Left ventricle myocardium inferior (tissue), 1 donor: ENCODE measurements around the gene HDAC7. TPM values are rescaled to one million over a fixed set of nuclear protein-coding genes. Genes with fewer than 3 reads are reported as not detected.
"Not testable (repeated sequence)": the region's sequence is repeated elsewhere in the genome, so short reads cannot be mapped to it uniquely, and the experiment has no call there.

Experiments used
- DNase-seq: peaks from one replicate; pipeline ENCODE4 v3.0.0-alpha.2; 2020
- H3K27ac ChIP-seq: fragments of 200-600 bp; replicated peaks from 2 replicates; pipeline ENCODE4 v1.8.0; 2021
- H3K27me3 ChIP-seq: fragments of 200-600 bp; 2 replicates; pipeline ENCODE4 v1.8.0; 2021; ENCODE audit warnings: low read depth
- H3K36me3 ChIP-seq: fragments of 200-600 bp; 2 replicates; pipeline ENCODE4 v1.8.0; 2021
- H3K4me1 ChIP-seq: fragments of 200-600 bp; 2 replicates; pipeline ENCODE4 v1.8.0; 2021
- H3K4me3 ChIP-seq: fragments of 200-600 bp; 2 replicates; pipeline ENCODE4 v1.8.0; 2021; ENCODE audit warnings: mild to moderate bottlenecking, moderate library complexity
- H3K9me3 ChIP-seq: fragments of 200-600 bp; replicated peaks from 2 replicates; pipeline ENCODE4 v1.8.0; 2021
- CTCF ChIP-seq: fragments of 200-600 bp; IDR thresholded peaks from 2 replicates; pipeline ENCODE4 v1.8.0; 2021; ENCODE audit warnings: antibody characterized with exemption, mild to moderate bottlenecking, borderline replicate concordance
- intact Hi-C: fragments of 100-400 bp; cut with micrococcal nuclease; formaldehyde crosslinking; loops from one replicate; pipeline ENCODE4 v1.11.0; 2022
- total RNA-seq: library from RNA; stranded (reverse); fragmentation: NEBNext Ultra II Directional; extraction: Animal tissue kit (Norgen Biotek cat#: 25700); gene quantifications from one replicate; pipeline ENCODE4 v1.2.1, GENCODE V29; 2021
- donor health status: DM: no; HTN: yes; CAD: no; lungs with severe emphysema.

HDAC7 gene
- total RNA-seq, 1 donor from 2014 or later = 47.1 TPM

DNA sequence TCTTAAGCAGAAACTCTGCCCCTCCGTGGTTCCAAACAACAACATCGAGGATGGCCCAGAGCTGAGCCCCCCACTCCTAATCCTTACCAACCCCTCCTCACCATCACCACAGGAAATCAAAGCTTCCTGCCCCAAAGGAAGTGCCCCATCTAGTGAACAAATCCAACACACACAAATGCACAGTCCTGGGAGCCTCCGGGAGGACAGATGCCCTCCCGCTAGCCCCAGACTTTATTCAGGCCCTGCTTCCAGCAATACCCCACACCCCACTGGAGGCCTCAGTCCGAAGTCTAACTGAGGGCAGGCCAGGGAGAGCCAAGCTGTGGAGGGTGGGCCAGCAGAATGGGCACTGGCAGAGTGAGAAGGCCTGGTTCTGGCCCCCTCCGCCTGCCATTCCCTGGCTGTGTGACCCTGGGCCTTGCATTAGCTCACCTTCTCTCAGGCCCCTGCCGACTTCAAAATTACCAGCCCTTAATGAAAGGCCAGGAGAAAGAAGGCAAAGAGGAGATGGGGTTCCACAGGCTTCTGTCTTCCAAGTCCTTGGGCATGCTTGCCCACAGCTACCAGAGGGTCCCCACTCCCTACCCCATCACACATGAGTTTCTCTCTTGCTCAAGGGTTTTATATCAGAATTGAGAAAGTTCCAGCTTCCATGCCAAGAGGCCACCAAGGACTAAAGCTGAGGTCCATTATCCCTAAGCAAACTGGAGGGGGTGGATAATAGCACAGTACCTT lies 2.3 kb downstream of the HDAC7 start:
- intact Hi-C loops = no loop called here
- H3K9me3 ChIP-seq = no peaks in the 10 kb centered on the region
- DNase-seq = no peak
- no peaks in the 10 kb centered on the region for H3K27me3 ChIP-seq
- no peaks in the 10 kb centered on the region for H3K36me3 ChIP-seq
- TF ChIP-seq CTCF = peak; percentile 39
- peaks cover 92% of the 10 kb centered on the region for H3K4me1 ChIP-seq
- H3K4me3 ChIP-seq = peak overlapping the region; percentile 88
- peak overlapping the region; percentile 99 for H3K27ac ChIP-seq

- peak overlapping the region; percentile 99 for H3K27ac ChIP-seq
- no peaks in the 10 kb centered on the region for H3K36me3 ChIP-seq
- no peak for DNase-seq
- no peaks in the 10 kb centered on the region for H3K27me3 ChIP-seq
- H3K4me1 ChIP-seq = peaks cover 92% of the 10 kb centered on the region
- intact Hi-C loops = no loop called here
- H3K9me3 ChIP-seq = no peaks in the 10 kb centered on the region
- peak overlapping the region; percentile 88 for H3K4me3 ChIP-seq
- no peak for TF ChIP-seq CTCF
These were observed 3.1 kb downstream of the HDAC7 start for GRCh38 chr12:47816403-47817271.

DNA sequence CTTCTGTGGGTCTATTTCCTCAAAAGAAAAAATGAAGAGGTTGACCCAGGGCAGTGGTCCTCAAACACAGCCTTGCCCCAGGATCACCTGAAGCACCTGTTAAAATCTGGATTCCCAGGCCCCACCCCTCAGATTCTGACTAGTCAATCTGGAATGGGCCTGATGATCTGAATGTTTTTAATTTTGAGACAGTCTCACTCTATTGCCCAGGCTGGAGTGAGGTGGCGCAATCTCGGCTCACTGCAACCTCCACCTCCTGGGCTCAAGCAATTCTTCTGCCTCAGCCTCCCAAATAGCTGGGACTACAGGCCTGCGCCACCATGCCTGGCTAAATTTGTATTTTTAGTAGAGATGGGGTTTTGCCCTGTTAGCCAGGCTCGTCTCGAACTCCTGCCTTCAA lies 4.3 kb downstream of the HDAC7 start:
- peak overlapping the region; percentile 99 for H3K27ac ChIP-seq
- H3K4me1 ChIP-seq = peaks cover 92% of the 10 kb centered on the region
- H3K36me3 ChIP-seq, H3K27me3 ChIP-seq, DNase-seq, intact Hi-C loops, H3K9me3 ChIP-seq: not testable (repeated sequence)
- peak overlapping the region; percentile 88 for H3K4me3 ChIP-seq

DNA sequence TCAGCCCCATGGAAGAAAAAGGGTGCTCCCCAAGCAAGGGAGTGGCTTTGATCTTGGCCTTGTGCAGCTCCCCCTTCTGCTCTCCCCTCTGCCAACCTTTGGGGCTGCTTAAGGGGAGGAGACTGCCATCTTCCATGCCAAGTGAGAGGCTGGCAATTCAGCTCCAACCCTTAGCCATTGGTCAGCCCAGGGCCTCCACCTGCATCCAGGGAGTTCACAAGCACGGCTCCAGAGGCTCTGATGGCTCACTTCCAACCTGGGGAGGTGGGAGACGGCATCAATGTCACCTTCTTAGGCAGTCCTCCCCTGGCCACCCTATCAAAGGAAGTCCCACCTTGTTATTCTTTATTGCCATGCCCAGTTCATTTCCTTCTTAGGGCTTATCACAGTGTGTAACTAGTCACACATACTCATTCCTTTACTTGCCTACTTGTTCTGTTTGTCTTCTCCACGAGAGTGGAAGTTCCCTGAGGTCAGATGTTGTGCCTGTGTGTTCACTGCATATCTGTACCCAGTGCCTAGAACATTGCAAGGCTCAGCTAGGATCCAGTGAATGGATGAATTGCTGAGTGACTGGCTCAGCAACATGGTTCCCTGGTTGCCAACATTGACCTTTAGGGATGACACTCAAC lies 5.0 kb downstream of the HDAC7 start:
- intact Hi-C loops = no loop called here
- TF ChIP-seq CTCF = no peak
- Histone ChIP-seq H3K27me3 (no peaks in the 10 kb centered on the region), H3K4me1 (peaks cover 95% of the 10 kb centered on the region), H3K27ac (peak overlapping the region; percentile 99), H3K36me3 (no peaks in the 10 kb centered on the region), H3K4me3 (peak overlapping the region; percentile 67), H3K9me3 (no peaks in the 10 kb centered on the region)
- DNase-seq = no peak

DNA sequence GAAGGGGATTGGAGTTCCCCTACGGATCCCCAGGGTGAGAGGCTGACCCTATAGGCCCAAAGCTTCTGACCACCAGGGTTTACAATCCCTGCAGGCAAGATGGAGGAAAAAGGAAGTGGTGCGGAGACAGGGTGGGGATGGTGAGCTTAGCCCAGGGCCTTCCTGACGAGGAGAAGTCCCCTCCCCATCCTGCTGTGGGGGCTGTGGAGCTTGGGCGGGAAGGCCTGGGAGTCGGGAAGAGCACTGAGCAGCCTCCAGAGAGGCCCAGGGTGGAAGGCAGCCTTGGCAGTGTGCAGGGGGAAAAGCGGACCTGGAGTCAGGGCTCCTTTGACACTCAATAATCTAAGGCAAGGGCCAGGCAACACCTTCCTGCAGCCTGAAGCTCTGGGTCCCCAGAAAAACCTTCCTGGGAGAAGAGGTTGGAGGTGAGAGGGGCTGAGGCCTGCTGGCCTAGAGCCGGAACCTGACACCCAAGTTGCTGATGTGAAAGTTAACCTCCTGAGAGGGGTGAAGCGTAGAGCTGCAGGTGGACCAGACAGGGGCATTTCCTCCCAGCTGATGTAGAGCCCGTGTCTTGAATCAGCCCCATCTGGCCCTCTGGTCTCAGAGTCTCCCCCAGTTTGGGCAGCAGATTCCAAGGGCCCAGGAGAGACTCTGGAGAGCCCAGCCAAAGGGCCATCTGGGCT lies 6.0 kb downstream of the HDAC7 start:
- Histone ChIP-seq H3K27ac (peak overlapping the region; percentile 99), H3K4me1 (peaks cover 98% of the 10 kb centered on the region), H3K9me3 (no peaks in the 10 kb centered on the region), H3K27me3 (no peaks in the 10 kb centered on the region), H3K4me3 (peak overlapping the region; percentile 67), H3K36me3 (no peaks in the 10 kb centered on the region)
- intact Hi-C loops = no loop called here
- TF ChIP-seq CTCF = no peak
- no peak for DNase-seq
